ENCODE measurements around the gene SLC4A5.
A peak's percentile ranks its signal among the peaks of the same experiment; 100 is the strongest.
"Not testable (repeated sequence)": the region's sequence is repeated elsewhere in the genome, so short reads cannot be mapped to it uniquely, and the experiment has no call there.

Gene SLC4A5

GRCh38 chr2:74336227-74336626 lies 7.0 kb downstream of the SLC4A5 start:
- H3K9me3 ChIP-seq (ENCODE audit: control insufficient read depth, insufficient read depth, low read depth, low read length); H3K36me3 ChIP-seq (ENCODE audit: control insufficient read depth in 2 of 2, insufficient read depth in 1 of 2, low read length in 2 of 2); H3K4me3 ChIP-seq (ENCODE audit: low read depth, low read length); H3K4me1 ChIP-seq (ENCODE audit: control insufficient read depth, insufficient read depth, low read length); H3K27ac ChIP-seq (ENCODE audit: extremely low read depth, low read depth, low read length): not testable (repeated sequence)
- CTCF ChIA-PET: interaction anchor here (0.6 to 5.3 kb wide), 16 partner anchors 9 to 512 kb away, joined by 3 to 61 read pairs (median 16); partner anchors contain the start of gene SLC4A5
- POLR2A ChIA-PET: interaction anchor here (2.1 kb wide), 1 partner anchor 55 kb away, joined by 10 read pairs; no protein-coding TSS in a partner anchor

GRCh38 chr2:74334931-74335333 lies 8.3 kb downstream of the SLC4A5 start:
- Histone ChIP-seq H3K36me3 (ENCODE audit: control insufficient read depth in 2 of 2, insufficient read depth in 1 of 2, low read length in 2 of 2) (peaks cover 2 to 6% of the 10 kb centered on the region in 2 experiments; a peak in 2 of 3 replicates), H3K9me3 (ENCODE audit: control insufficient read depth, insufficient read depth, low read depth, low read length) (no peaks in the 10 kb centered on the region), H3K4me3 (ENCODE audit: low read depth, low read length) (no peak overlapping the region), H3K4me1 (ENCODE audit: control insufficient read depth, insufficient read depth, low read length) (no peaks in the 10 kb centered on the region), H3K27ac (ENCODE audit: extremely low read depth, low read depth, low read length) (no peak overlapping the region)
- TF ChIP-seq ZNF571 (tag by site-specific recombination; IDR thresholded peaks at IDR 0.05): no peak
- no peak for TF ChIP-seq ZNF561 (tag by site-specific recombination; IDR thresholded peaks at IDR 0.05; ENCODE audit: borderline replicate concordance)
- no peak for TF ChIP-seq ZSCAN16 (tag by site-specific recombination; IDR thresholded peaks at IDR 0.05)
- TF ChIP-seq PRDM6 (tag by site-specific recombination; IDR thresholded peaks at IDR 0.05): no peak
- peak; percentile 71 for TF ChIP-seq CTCF (tag by site-specific recombination; IDR thresholded peaks at IDR 0.05)
- peak; percentile 36; the same call in 1 of the 2 replicates for TF ChIP-seq IKZF3 (tag by site-specific recombination; IDR thresholded peaks at IDR 0.05)
- no peak for TF ChIP-seq PRDM10 (tag by site-specific recombination; IDR thresholded peaks at IDR 0.05)
- 0 out of 2 replicates have a peak, but pooled peaks have one; percentile 15 for TF ChIP-seq ZSCAN30 (tag by site-specific recombination; IDR thresholded peaks at IDR 0.05)
- TF ChIP-seq ZNF426 (tag by site-specific recombination; IDR thresholded peaks at IDR 0.05): no peak
- peak; percentile 24 for TF ChIP-seq ZNF654 (tag by site-specific recombination; IDR thresholded peaks at IDR 0.05; ENCODE audit: low read depth)
- POLR2A ChIA-PET: interaction anchor here (2.1 kb wide), 1 partner anchor 57 kb away, joined by 10 read pairs; no protein-coding TSS in a partner anchor
- CTCF ChIA-PET: interaction anchor here (0.5 to 5.3 kb wide), 60 partner anchors 10 to 654 kb away, joined by 3 to 61 read pairs (median 6); partner anchors contain the start of genes DCTN1 and SLC4A5

- Histone ChIP-seq H3K27ac (ENCODE audit: extremely low read depth, low read depth, low read length) (no peak overlapping the region), H3K9me3 (ENCODE audit: control insufficient read depth, insufficient read depth, low read depth, low read length) (no peaks in the 10 kb centered on the region), H3K4me1 (ENCODE audit: control insufficient read depth, insufficient read depth, low read length) (no peaks in the 10 kb centered on the region), H3K36me3 (ENCODE audit: control insufficient read depth in 2 of 2, insufficient read depth in 1 of 2, low read length in 2 of 2) (peaks cover 6 to 9% of the 10 kb centered on the region in 2 experiments; a peak in 2 of 3 replicates), H3K4me3 (ENCODE audit: low read depth, low read length) (no peak overlapping the region)
- ChIA-PET POLR2A (interaction anchor here (2.1 kb wide), 1 partner anchor 57 kb away, joined by 10 read pairs; no protein-coding TSS in a partner anchor), CTCF (interaction anchor here (0.6 to 5.3 kb wide), 47 partner anchors 9 to 654 kb away, joined by 3 to 61 read pairs (median 6); partner anchors contain the start of genes DCTN1 and SLC4A5)
- TF ChIP-seq ZNF280C (tag by site-specific recombination; IDR thresholded peaks at IDR 0.05) (no peak), SP2 (tag by site-specific recombination; IDR thresholded peaks at IDR 0.05) (no peak), ZNF623 (tag by site-specific recombination; IDR thresholded peaks at IDR 0.05) (peak; percentile 89), ZBTB48 (tag by site-specific recombination; IDR thresholded peaks at IDR 0.05) (no peak), ZNF146 (tag by site-specific recombination; IDR thresholded peaks at IDR 0.05) (no peak)
These were observed 9.2 kb downstream of the SLC4A5 start for GRCh38 chr2:74333896-74334586.

Data from HEK293 (cell line).